ENCODE results near the gene C1orf159. TPM values are rescaled to one million over a fixed set of nuclear protein-coding genes. Genes with fewer than 3 reads are reported as not detected.

C1orf159 gene
- total RNA-seq, 1 donor from 2014 or later, result 9.2 TPM

- no peaks in the 10 kb centered on the region for H3K27me3 Mint-ChIP-seq (ENCODE audit: low read depth)
- H3K36me3 Mint-ChIP-seq (ENCODE audit: low read depth), result no peaks in the 10 kb centered on the region
- peaks cover 4% of the 10 kb centered on the region for H3K4me1 Mint-ChIP-seq (ENCODE audit: low read depth)
- TF ChIP-seq CTCF (IDR thresholded peaks at IDR 0.05), result no peak
- peak; percentile 84 for DNase-seq (ENCODE audit: low spot score)
- H3K4me3 Mint-ChIP-seq (ENCODE audit: unreplicated experiment), result no peak overlapping the region
- no peak overlapping the region for H3K27ac Mint-ChIP-seq (ENCODE audit: unreplicated experiment)
- H3K9me3 Mint-ChIP-seq (ENCODE audit: low read depth), result no peaks in the 10 kb centered on the region
These were observed 42.8 kb downstream of the C1orf159 start for GRCh38 chr1:1072849-1073742.

- Mint-ChIP-seq H3K4me3 (ENCODE audit: unreplicated experiment) (no peak overlapping the region), H3K36me3 (ENCODE audit: low read depth) (no peaks in the 10 kb centered on the region), H3K4me1 (ENCODE audit: low read depth) (peaks cover 4% of the 10 kb centered on the region), H3K27me3 (ENCODE audit: low read depth) (no peaks in the 10 kb centered on the region), H3K27ac (ENCODE audit: unreplicated experiment) (no peak overlapping the region), H3K9me3 (ENCODE audit: low read depth) (no peaks in the 10 kb centered on the region)
- DNase-seq (ENCODE audit: low spot score), result no peak
- no peak for TF ChIP-seq CTCF (IDR thresholded peaks at IDR 0.05)
These were observed 43.5 kb downstream of the C1orf159 start for GRCh38 chr1:1072299-1072848.

- H3K9me3 Mint-ChIP-seq (ENCODE audit: low read depth), result no peaks in the 10 kb centered on the region
- no peaks in the 10 kb centered on the region for H3K36me3 Mint-ChIP-seq (ENCODE audit: low read depth)
- H3K4me3 Mint-ChIP-seq (ENCODE audit: unreplicated experiment), result no peak overlapping the region
- TF ChIP-seq CTCF (IDR thresholded peaks at IDR 0.05), result no peak
- DNase-seq (ENCODE audit: low spot score), result no peak
- H3K27ac Mint-ChIP-seq (ENCODE audit: unreplicated experiment), result no peak overlapping the region
- H3K27me3 Mint-ChIP-seq (ENCODE audit: low read depth), result no peaks in the 10 kb centered on the region
- H3K4me1 Mint-ChIP-seq (ENCODE audit: low read depth), result peaks cover 4% of the 10 kb centered on the region
These were observed 44.2 kb downstream of the C1orf159 start for GRCh38 chr1:1071486-1072298.

- TF ChIP-seq CTCF (IDR thresholded peaks at IDR 0.05), result no peak
- H3K9me3 Mint-ChIP-seq (ENCODE audit: low read depth), result no peaks in the 10 kb centered on the region
- no peaks in the 10 kb centered on the region for H3K27me3 Mint-ChIP-seq (ENCODE audit: low read depth)
- peaks cover 4% of the 10 kb centered on the region for H3K4me1 Mint-ChIP-seq (ENCODE audit: low read depth)
- DNase-seq (ENCODE audit: low spot score), result no peak
- no peak overlapping the region for H3K27ac Mint-ChIP-seq (ENCODE audit: unreplicated experiment)
- H3K4me3 Mint-ChIP-seq (ENCODE audit: unreplicated experiment), result peak overlapping the region; percentile 6
- no peaks in the 10 kb centered on the region for H3K36me3 Mint-ChIP-seq (ENCODE audit: low read depth)
These were observed 45.9 kb downstream of the C1orf159 start for GRCh38 chr1:1069711-1070676.
